Fibroblast of skin of back (primary cell): Measurements from ENCODE around the gene MAN2C1.
A peak's percentile ranks its signal among the peaks of the same experiment; 100 is the strongest.
"Not testable (repeated sequence)": the region's sequence is repeated elsewhere in the genome, so short reads cannot be mapped to it uniquely, and the experiment has no call there.

ENCODE experiments used
- DNase-seq: peaks from one replicate; pipeline ENCODE4 v3.0.0-alpha.2; 2013

MAN2C1 gene

GRCh38 chr15:75342221-75342620, 26.2 kb downstream of the MAN2C1 start:
- no peak for DNase-seq

GRCh38 chr15:75339531-75340240, 28.7 kb downstream of the MAN2C1 start:
- no peak for DNase-seq

- DNase-seq: no peak
These were observed 29.7 kb downstream of the MAN2C1 start for GRCh38 chr15:75338661-75339240.

GRCh38 chr15:75335705-75336355, 32.6 kb downstream of the MAN2C1 start, which contains the start of gene COMMD4:
Gene COMMD4, plus strand, starts transcription at chr15:75336063. Its CDS starts 27 bp downstream, at chr15:75336090.
- DNase-seq: peak; percentile 97

DNA sequence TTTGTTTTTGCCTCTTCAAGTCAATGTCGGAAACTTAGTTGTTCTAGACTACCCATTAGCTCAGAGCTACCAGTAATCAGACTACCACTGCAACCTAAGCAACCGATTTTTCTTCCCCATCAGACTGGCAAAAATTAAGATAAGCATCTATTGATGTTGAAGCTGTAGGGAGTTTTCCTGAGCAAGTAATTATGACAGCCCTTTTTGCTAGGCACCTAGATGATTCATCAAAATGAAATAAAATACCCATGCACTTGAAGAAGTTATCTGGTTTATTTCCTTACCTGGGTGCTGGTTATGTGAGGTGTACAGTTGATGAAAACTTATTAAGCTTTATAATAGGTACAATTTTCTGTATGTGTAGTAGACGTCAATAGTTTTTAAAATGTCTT, 33.1 kb downstream of the MAN2C1 start:
- DNase-seq: no peak

- DNase-seq: not testable (repeated sequence)
These were observed 34.6 kb downstream of the MAN2C1 start for GRCh38 chr15:75333654-75334419.

DNA sequence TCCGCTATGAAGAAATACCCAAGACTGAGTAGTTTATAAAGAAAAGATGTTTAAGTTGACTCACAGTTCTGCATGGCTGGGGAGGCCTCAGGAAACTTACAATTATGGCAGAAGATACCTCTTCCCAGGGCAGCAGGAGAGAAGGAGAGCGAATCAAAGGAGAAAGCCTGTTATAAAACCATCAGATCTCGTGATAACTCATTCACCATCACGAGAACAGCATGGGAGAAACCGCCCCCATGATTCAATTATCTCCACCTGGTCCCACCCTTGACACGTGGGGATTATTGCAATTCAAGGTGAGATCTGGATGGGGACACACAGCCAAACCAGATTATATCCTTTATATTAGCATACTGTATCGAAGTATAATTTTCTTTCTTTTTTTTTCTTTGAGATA, 36.3 kb downstream of the MAN2C1 start:
- DNase-seq: not testable (repeated sequence)

DNA sequence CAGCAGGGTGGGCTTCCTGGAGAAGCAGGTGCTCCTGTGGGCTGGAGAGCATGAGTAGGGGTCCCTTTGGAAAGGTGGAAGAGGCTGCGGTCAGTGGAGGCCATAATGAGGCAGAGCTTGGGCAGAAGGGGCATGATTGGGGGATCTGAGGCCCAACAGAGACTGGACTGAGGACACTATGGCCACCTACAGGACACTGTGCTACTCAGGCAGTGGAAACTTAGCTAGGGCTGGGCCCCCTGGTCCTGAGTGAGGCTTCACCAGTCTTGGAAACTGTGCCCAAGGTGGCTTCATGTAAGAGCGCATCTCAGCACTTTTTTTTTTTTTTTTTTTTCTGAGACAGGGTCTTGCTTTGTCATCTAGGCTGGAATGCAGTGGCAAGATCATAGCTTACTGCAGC, 38.8 kb downstream of the MAN2C1 start:
- DNase-seq: no peak

DNA sequence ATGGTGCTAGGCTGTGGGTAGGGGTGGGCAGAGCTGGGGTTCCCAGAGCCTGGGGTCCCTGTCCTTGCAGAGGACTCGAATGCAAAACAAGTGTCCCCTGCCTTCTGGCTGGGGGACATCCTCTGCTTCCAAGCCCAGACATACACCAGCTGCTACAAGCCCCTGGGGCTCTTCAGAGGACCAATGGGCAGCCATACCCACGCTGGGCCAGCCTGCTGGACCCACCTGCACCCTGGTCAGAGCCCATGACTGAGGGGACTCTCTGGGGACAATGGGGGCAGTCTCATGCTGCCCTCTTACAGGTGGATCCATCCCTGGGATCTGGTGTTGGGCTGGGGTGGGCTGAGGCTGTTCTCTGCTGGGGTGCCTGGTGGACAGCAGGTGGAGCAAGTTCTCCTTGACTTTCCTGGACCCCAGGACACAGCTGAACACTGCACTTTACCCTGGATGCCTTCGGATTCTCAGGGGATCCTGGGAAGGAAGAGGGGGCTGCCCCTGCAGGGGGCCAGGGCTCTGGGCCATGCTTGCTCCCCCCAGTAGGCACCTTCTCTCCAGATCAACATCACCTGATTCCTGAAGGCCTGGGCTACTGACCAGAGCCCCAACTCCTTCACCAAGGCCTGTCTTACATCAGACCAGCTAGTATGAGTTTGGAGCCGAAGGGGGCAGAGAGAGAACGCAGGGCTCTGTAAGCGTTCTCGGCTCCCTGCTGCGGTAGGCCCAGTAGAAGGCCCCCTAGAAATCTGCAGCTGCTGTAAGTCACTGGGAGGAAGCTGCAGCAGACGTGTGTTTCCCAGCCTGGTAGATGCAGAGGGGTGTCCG, 39.7 kb downstream of the MAN2C1 start:
- no peak for DNase-seq

- DNase-seq: no peak
These were observed 40.9 kb downstream of the MAN2C1 start for GRCh38 chr15:75327491-75327890.

GRCh38 chr15:75327005-75327404, 41.4 kb downstream of the MAN2C1 start:
- no peak for DNase-seq

DNA sequence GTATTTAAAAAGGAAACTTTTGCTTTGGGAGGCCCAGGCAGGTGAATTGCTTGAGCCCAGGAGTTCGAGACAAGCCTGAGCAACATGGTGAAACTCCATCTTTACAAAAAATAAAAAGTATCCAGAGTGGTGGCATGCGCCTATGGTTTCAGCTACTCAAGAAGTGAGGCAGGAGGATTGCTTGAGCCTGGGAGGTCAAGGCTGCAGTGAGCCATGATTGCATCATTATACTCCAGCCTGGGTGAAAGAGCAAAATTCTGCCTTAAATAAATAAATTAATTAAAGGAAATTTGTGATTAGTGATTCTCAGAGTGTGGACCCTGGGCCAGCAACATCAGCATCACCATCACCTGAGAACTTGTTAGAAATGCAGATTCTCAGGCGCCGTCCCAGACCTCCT, 42.5 kb downstream of the MAN2C1 start:
- no peak for DNase-seq

DNA sequence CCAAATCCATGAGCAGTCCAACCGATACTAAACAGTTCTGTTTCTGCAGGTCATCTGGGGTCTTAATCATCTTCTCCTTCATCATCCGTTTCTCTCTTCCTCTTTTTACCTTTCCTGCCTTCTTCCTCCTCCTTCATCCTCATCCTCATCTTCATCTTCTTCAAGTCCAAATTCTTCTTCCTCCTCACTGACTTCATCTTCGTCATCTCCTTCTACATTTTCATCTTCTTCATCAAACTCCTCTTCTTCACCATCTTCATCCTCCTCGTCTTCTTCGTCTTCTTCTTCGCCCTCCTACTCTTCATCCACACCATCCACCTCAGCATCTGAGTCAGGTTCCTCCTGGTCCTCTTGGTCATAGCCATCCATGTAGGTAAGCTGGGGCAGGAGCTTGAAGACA, 46.7 kb downstream of the MAN2C1 start:
- DNase-seq: no peak

DNA sequence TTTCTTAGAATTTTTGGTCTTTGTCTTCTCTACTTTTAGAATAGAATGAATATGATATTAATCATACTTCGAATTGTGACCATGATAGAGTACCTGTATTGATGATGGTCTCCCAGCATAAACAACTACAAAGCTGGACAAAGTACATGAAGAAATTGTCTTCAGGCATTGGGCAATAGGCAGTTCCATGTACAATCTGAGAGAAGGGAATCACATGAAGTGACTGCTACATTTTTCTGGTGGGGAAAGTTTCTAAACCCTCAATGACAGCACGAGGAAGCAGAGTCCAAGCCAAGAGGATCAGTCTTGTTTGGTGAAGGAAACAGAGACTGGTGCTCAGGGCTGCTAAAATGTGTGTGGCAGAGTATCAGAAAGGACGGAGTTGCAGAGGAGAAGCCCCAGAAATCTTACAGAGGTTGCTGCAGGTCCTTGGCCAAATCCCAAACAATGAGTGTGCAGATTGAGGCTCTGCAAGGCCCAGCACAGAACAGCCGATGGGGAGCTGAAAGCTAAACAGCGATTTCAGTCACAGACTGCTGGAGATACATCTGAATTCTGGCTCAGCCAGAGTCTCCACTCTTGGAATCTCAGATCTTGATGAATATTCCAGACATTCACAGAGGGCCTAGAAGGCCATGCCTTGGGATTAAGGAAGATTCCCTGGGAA, 49.0 kb downstream of the MAN2C1 start:
- DNase-seq: not testable (repeated sequence)

DNA sequence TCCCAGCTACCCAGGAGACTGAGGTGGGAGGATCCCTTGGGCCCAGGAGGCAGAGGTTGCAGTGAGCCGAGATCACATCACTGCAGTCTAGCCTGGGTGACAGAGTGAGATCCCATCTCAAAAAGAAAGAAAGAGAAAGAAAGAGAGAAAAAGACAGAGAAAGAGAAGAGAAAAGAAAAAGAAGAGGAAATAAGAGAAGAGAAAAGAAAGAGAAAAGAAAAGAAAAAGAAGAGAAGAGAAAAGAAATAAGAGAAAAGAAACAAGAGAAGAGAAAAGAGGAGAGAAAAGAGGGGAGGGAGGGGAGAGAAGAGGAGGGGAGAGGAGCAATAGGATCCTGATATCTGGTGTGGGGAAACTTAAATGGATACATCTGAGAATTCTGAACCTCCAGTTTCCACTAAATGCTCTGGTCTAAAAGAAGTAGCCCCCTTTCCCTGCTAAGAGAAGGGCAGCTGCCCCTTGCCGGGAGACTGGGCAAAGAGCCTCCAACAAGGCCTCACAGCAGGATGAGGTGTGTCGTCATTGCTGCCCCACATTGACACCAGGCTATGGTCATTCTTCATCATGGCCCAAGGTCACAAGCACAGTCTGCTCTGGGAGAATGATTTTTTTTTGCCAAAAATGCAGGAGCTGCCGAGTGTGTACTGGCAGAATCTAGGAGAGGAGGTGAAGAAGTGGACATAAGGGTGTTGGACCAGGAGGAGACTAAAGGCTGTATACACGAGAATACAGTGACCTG, 53.7 kb downstream of the MAN2C1 start:
- DNase-seq: no peak

GRCh38 chr15:75313116-75313845, 55.1 kb downstream of the MAN2C1 start:
- DNase-seq: no peak

DNA sequence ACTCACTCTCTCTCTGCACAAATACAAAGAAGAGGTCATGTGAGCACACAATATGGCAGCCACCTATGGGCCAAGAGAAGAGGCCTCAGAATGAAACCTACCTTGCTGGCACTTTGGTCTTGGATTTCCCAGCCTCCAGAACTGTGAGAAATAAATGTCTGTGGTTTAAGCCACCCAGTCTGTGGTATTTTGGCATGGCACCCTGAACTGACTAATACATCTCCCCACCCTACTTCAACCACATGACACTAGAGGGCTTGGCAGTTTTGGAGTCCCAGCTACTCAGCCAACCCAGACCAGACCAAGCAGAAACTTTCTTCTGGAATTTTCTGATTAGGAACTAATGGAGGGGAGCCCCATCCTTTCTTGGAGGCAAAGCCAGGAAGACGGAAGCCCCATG, 55.9 kb downstream of the MAN2C1 start:
- DNase-seq: peak; percentile 60

GRCh38 chr15:75309711-75310110, 58.7 kb downstream of the MAN2C1 start:
- DNase-seq: no peak

- peak; percentile 19 for DNase-seq
These were observed 60.5 kb downstream of the MAN2C1 start for GRCh38 chr15:75307778-75308390.

- DNase-seq: no peak
These were observed 62.2 kb downstream of the MAN2C1 start for GRCh38 chr15:75306188-75306587.
